HG03432 (cell line): ENCODE data around the gene RPA3.

Source experiments
- ATAC-seq: cut with Tn5 transposase; IDR thresholded peaks from one replicate; pipeline ENCODE4 v1.9.1; 2021; ENCODE audit warnings: mild to moderate bottlenecking, moderate library complexity; ENCODE audit not compliant: unreplicated experiment

The RPA3 gene

GRCh38 chr7:7732621-7733281, 14.3 kb upstream of the RPA3 start:
- ATAC-seq = no peak

- no peak for ATAC-seq
These were observed 13.3 kb upstream of the RPA3 start for GRCh38 chr7:7731732-7732131.

- ATAC-seq = no peak
These were observed 2.6 kb upstream of the RPA3 start for GRCh38 chr7:7720750-7721621.

- ATAC-seq = no peak
These were observed 1.8 kb upstream of the RPA3 start for GRCh38 chr7:7720193-7720592.

- ATAC-seq = peak; percentile 95
These were observed 829 bp upstream of the RPA3 start for GRCh38 chr7:7719236-7719635.

GRCh38 chr7:7713730-7714129, 4.7 kb downstream of the RPA3 start:
- ATAC-seq = no peak

GRCh38 chr7:7710469-7710868, 7.9 kb downstream of the RPA3 start:
- no peak for ATAC-seq

- ATAC-seq = no peak
These were observed 9.1 kb downstream of the RPA3 start for GRCh38 chr7:7709291-7709690.

- ATAC-seq = no peak
These were observed 10.6 kb downstream of the RPA3 start for GRCh38 chr7:7707806-7708205.

- ATAC-seq = no peak
These were observed 11.2 kb downstream of the RPA3 start for GRCh38 chr7:7707246-7707645.

GRCh38 chr7:7706556-7707172, 11.7 kb downstream of the RPA3 start:
- peak; percentile 47 for ATAC-seq

GRCh38 chr7:7706101-7706511, 12.3 kb downstream of the RPA3 start:
- ATAC-seq = peak; percentile 79

GRCh38 chr7:7705318-7705717, 13.1 kb downstream of the RPA3 start:
- ATAC-seq = no peak

GRCh38 chr7:7704867-7705266, 13.5 kb downstream of the RPA3 start:
- no peak for ATAC-seq

- ATAC-seq = no peak
These were observed 15.0 kb downstream of the RPA3 start for GRCh38 chr7:7703427-7703826.

- ATAC-seq = no peak
These were observed 15.6 kb downstream of the RPA3 start for GRCh38 chr7:7702826-7703225.

- ATAC-seq = peak; percentile 44
These were observed 16.9 kb downstream of the RPA3 start for GRCh38 chr7:7701527-7701926.

- no peak for ATAC-seq
These were observed 18.4 kb downstream of the RPA3 start for GRCh38 chr7:7699970-7700369.

GRCh38 chr7:7699380-7699779, 19.0 kb downstream of the RPA3 start:
- no peak for ATAC-seq

GRCh38 chr7:7698930-7699329, 19.5 kb downstream of the RPA3 start:
- ATAC-seq = no peak

- no peak for ATAC-seq
These were observed 21.8 kb downstream of the RPA3 start for GRCh38 chr7:7696458-7697119.
